Stimulated activated CD4-positive, alpha-beta T cell treated with anti-CD3 and anti-CD28 coated beads, Interleukin-1b, Interleukin-23, amount 100 ng/mL, for 4 hours (primary cell): ENCODE data around the gene PNPLA7.
"Not testable (repeated sequence)": the region's sequence is repeated elsewhere in the genome, so short reads cannot be mapped to it uniquely, and the experiment has no call there.

Source experiments
- DNase-seq, 2 donors: peaks; one replicate each; pipeline ENCODE4 v3.0.0-alpha.2; 2020; ENCODE audit warnings: low read depth in 2 of 2

Gene PNPLA7

GRCh38 chr9:137543237-137543963, 6.8 kb downstream of the PNPLA7 start:
- DNase-seq = no peak

- DNase-seq = no peak
Measured at GRCh38 chr9:137542486-137542885, 7.7 kb downstream of the PNPLA7 start.

- no peak for DNase-seq
Measured at GRCh38 chr9:137540536-137540935, 9.7 kb downstream of the PNPLA7 start.

- DNase-seq = no peak
Measured at GRCh38 chr9:137538058-137538457, 12.1 kb downstream of the PNPLA7 start.

GRCh38 chr9:137536594-137537131, 13.5 kb downstream of the PNPLA7 start:
- DNase-seq = not testable (repeated sequence)

GRCh38 chr9:137535120-137535428, 15.1 kb downstream of the PNPLA7 start:
- DNase-seq = no peak

- DNase-seq = no peak
Measured at GRCh38 chr9:137534256-137535119, 15.7 kb downstream of the PNPLA7 start.

GRCh38 chr9:137532891-137533468, 17.2 kb downstream of the PNPLA7 start:
- DNase-seq = not testable (repeated sequence)

GRCh38 chr9:137531099-137531765, 19.0 kb downstream of the PNPLA7 start:
- DNase-seq = no peak

- no peak for DNase-seq
Measured at GRCh38 chr9:137530331-137530730, 19.9 kb downstream of the PNPLA7 start.

- no peak for DNase-seq
Measured at GRCh38 chr9:137524981-137525317, 25.3 kb downstream of the PNPLA7 start.

- no peak for DNase-seq
Measured at GRCh38 chr9:137524161-137524980, 25.8 kb downstream of the PNPLA7 start.

- no peak for DNase-seq
Measured at GRCh38 chr9:137522746-137523455, 27.3 kb downstream of the PNPLA7 start.

GRCh38 chr9:137521405-137521985, 28.7 kb downstream of the PNPLA7 start:
- DNase-seq = no peak

GRCh38 chr9:137520614-137521404, 29.4 kb downstream of the PNPLA7 start:
- no peak for DNase-seq

GRCh38 chr9:137519553-137519952, 30.6 kb downstream of the PNPLA7 start:
- DNase-seq = no peak

- not testable (repeated sequence) for DNase-seq
Measured at GRCh38 chr9:137518661-137519459, 31.3 kb downstream of the PNPLA7 start.

- no peak for DNase-seq
Measured at GRCh38 chr9:137516144-137516917, 33.9 kb downstream of the PNPLA7 start.
